Natural killer cell (primary cell): ENCODE data around the gene ZNF580. TPM values are rescaled to one million over a fixed set of nuclear protein-coding genes. Genes with fewer than 3 reads are reported as not detected.

Experiments
- ATAC-seq, 3 donors: fragments of 150-1000 bp in 2 of 3; fragments of 200-7000 bp in 1 of 3; cut with Tn5 transposase; 1 replicate in 1 of 3; 2 replicates in 2 of 3; pipeline ENCODE4 v1.10.0; 2021; ENCODE audit warnings: mild to moderate bottlenecking in 2 of 3, moderate library complexity in 2 of 3
- DNase-seq, 2 donors: peaks; one replicate each; pipeline versions ENCODE4 v3.0.0 to v3.0.0-alpha.2; 2013 to 2021; ENCODE audit warnings: mixed read lengths in 1 of 2
- H3K27ac ChIP-seq: one replicate; pipeline ENCODE4 v1.5.1; 2013; ENCODE audit warnings: mild to moderate bottlenecking, low read length
- H3K27me3 ChIP-seq: one replicate; pipeline ENCODE4 v1.6.1; 2013; ENCODE audit warnings: low read length; ENCODE audit not compliant: control insufficient read depth, insufficient read depth
- H3K36me3 ChIP-seq: one replicate; pipeline ENCODE4 v1.6.1; 2013; ENCODE audit warnings: low read length; ENCODE audit not compliant: control insufficient read depth, insufficient read depth
- H3K4me1 ChIP-seq: one replicate; pipeline ENCODE4 v1.6.1; 2013; ENCODE audit warnings: low read length; ENCODE audit not compliant: control insufficient read depth, insufficient read depth
- H3K4me3 ChIP-seq: one replicate; pipeline ENCODE4 v1.5.1; 2013; ENCODE audit warnings: low read length
- H3K9me3 ChIP-seq: one replicate; pipeline ENCODE4 v1.6.1; 2013; ENCODE audit warnings: low read length; ENCODE audit not compliant: control insufficient read depth, insufficient read depth
- H3K27ac Mint-ChIP-seq, 2 donors: one replicate each; pipeline ENCODE4 v1.8.0; 2022; ENCODE audit warnings: mild to moderate bottlenecking in 2 of 2, mixed read lengths in 2 of 2, moderate library complexity in 1 of 2
- H3K27me3 Mint-ChIP-seq, 2 donors: one replicate each; pipeline ENCODE4 v1.8.0; 2022; ENCODE audit warnings: low read depth in 2 of 2, mixed read lengths in 2 of 2
- H3K36me3 Mint-ChIP-seq: one replicate; pipeline ENCODE4 v1.8.0; 2022; ENCODE audit warnings: mixed read lengths
- H3K4me1 Mint-ChIP-seq, 2 donors: one replicate each; pipeline ENCODE4 v1.8.0; 2022; ENCODE audit warnings: mixed read lengths in 2 of 2
- H3K4me3 Mint-ChIP-seq: one replicate; pipeline ENCODE4 v1.8.0; 2022; ENCODE audit warnings: mild to moderate bottlenecking, moderate library complexity, mixed read lengths
- H3K9me3 Mint-ChIP-seq, 2 donors: one replicate each; pipeline ENCODE4 v1.8.0; 2022; ENCODE audit warnings: mixed read lengths in 2 of 2
- WGBS: methylation state at CpG from one replicate; pipeline ENCODE4 v1.1.7; 2013; ENCODE audit warnings: missing lambda C conversion rate; ENCODE audit not compliant: insufficient coverage; 5-methylcytosine and 5-hydroxymethylcytosine counted together
- intact Hi-C: fragments of 100-400 bp; cut with micrococcal nuclease; formaldehyde crosslinking; loops from one replicate; pipeline ENCODE4 v1.14.2; 2022
- total RNA-seq, 4 donors: library from RNA; stranded (reverse); fragments of 120-200 nt in 1 of 4; gene quantifications; one replicate each; pipeline versions ENCODE4 v1.2.3 to v1.2.4, GENCODE V29; 2013 to 2022
- TF ChIP-seq, protein P1 (sequence below): fragments of 200-600 bp; IDR thresholded peaks from one replicate; pipeline ENCODE4 v1.8.0; 2022; ENCODE audit warnings: antibody characterized with exemption

The ZNF580 gene
- total RNA-seq, 3 donors from 2014 or later (not counting 1 experiment from before 2014, with no cell fraction given) = 38.0 to 46.0 (median 40.0) TPM

DNA sequence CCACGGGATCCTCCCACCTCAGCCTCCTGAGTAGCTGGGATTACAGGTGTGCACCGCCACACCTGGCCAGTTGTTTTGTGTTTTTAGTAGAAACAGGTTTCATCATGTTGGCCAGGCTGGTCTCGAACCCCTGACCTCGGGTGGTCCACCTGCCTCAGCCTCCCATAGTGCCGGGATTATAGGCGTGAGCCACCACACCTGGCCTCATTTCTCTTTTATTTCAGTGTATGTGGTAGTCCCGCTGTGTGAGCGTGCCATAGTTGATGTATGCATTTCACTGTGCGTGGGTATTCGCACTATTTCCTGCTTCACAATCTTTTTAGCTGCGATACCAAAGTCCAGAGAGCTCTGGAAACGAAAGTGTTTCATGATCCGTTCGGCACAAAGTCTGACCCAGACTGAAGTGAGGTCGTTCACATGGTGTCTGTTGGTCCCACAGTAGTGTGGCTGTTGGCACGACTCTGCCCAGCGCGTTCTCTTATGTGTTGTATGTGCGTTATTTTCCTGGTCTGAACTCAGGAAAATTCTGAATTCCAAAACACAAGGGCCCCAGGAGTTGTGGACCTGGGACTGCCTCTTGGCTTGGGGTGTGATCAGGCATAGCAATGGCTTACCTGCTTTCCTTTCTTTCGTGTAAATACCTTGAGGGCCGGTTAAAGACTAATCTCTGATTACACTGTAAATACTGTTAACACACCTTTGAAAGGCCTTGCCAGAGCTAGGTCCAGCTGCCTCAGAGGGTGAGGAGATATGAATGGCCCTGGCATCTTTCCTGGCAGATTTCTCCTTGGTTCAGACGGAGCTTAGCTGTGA lies 42.9 kb downstream of the ZNF580 start:
- H3K27ac ChIP-seq = no peak overlapping the region
- DNase-seq (no peak), ATAC-seq (no peak)
- Mint-ChIP-seq H3K27me3 (no peaks in the 10 kb centered on the region), H3K36me3 (no peaks in the 10 kb centered on the region), H3K4me1 (peaks cover 16 to 26% of the 10 kb centered on the region in 2 donors), H3K4me3 (no peak overlapping the region), H3K9me3 (no peaks in the 10 kb centered on the region), H3K27ac (no peak overlapping the region)
- no peaks in the 10 kb centered on the region for H3K9me3 ChIP-seq
- intact Hi-C loops = no loop called here
- no peak overlapping the region for H3K4me3 ChIP-seq
- WGBS = 97% methylated on average over 22 of the region's 22 CpGs
- H3K4me1 ChIP-seq = peaks cover 27% of the 10 kb centered on the region
- TF ChIP-seq, protein P1, sequence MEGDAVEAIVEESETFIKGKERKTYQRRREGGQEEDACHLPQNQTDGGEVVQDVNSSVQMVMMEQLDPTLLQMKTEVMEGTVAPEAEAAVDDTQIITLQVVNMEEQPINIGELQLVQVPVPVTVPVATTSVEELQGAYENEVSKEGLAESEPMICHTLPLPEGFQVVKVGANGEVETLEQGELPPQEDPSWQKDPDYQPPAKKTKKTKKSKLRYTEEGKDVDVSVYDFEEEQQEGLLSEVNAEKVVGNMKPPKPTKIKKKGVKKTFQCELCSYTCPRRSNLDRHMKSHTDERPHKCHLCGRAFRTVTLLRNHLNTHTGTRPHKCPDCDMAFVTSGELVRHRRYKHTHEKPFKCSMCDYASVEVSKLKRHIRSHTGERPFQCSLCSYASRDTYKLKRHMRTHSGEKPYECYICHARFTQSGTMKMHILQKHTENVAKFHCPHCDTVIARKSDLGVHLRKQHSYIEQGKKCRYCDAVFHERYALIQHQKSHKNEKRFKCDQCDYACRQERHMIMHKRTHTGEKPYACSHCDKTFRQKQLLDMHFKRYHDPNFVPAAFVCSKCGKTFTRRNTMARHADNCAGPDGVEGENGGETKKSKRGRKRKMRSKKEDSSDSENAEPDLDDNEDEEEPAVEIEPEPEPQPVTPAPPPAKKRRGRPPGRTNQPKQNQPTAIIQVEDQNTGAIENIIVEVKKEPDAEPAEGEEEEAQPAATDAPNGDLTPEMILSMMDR = no peak
- peaks cover 51% of the 10 kb centered on the region for H3K36me3 ChIP-seq
- no peaks in the 10 kb centered on the region for H3K27me3 ChIP-seq

DNA sequence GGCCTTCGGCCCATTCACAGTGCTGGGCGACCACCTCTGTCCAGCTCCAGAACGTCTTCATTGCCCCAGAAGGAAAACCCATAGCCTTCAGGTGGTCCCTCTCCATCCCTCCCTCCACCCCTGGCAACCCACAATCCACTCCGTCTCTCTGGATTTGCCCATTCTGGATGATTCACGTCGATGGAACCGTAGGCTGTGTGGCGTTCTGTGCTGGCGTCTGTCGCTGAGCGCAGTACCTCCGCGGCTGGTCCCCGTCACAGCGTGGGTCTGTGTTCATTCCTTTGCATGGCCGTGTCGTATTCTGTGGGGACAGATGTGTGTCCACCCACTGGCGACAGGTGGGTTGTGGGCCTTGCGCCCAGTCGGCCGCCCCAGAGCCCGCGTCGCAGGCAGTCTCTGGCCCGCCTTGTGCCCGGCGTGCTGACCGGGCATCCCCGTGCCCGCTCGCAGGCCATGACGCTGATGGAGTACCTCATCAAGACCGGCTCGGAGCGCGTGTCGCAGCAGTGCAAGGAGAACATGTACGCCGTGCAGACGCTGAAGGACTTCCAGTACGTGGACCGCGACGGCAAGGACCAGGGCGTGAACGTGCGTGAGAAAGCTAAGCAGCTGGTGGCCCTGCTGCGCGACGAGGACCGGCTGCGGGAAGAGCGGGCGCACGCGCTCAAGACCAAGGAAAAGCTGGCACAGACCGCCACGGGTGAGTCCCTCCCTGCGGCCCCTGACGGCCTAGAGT lies 44.3 kb downstream of the ZNF580 start:
- Histone ChIP-seq H3K27ac (no peak overlapping the region), H3K9me3 (no peaks in the 10 kb centered on the region), H3K36me3 (peaks cover 51% of the 10 kb centered on the region), H3K27me3 (no peaks in the 10 kb centered on the region), H3K4me3 (no peak overlapping the region), H3K4me1 (peaks cover 12% of the 10 kb centered on the region)
- Mint-ChIP-seq H3K27me3 (no peaks in the 10 kb centered on the region), H3K36me3 (no peaks in the 10 kb centered on the region), H3K4me1 (peaks cover 5 to 17% of the 10 kb centered on the region in 2 donors), H3K9me3 (no peaks in the 10 kb centered on the region), H3K27ac (no peak overlapping the region), H3K4me3 (no peak overlapping the region)
- no peak for DNase-seq
- no peak for ATAC-seq
- intact Hi-C loops = no loop called here
- 97% methylated on average over 60 of the region's 60 CpGs for WGBS
- TF ChIP-seq, protein P1 = no peak

DNA sequence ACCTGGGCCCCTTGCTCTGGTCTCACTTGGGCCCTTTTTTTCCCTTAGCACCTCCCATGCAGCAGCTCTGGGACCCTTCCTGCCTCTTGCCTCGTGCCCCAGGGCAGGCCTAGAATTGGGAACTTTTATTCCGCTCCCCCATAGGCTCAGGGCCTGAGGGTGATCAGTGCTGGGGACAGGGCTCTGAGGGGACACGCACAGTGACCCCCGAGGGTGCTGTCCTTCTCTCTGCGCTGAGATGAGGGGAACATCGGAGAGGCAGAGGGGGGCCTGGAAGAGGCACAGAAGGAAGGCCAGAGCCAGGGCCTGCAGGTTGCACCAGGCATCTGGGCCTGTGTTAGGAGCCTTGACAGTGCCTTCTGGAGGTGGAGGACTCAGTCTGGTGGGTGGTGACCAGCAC lies 45.0 kb downstream of the ZNF580 start:
- no peaks in the 10 kb centered on the region for H3K27me3 ChIP-seq
- DNase-seq (no peak), ATAC-seq (no peak)
- H3K4me3 ChIP-seq = no peak overlapping the region
- peaks cover 7% of the 10 kb centered on the region for H3K4me1 ChIP-seq
- Mint-ChIP-seq H3K4me3 (no peak overlapping the region), H3K4me1 (peaks cover 5 to 17% of the 10 kb centered on the region in 2 donors), H3K9me3 (no peaks in the 10 kb centered on the region), H3K36me3 (no peaks in the 10 kb centered on the region), H3K27ac (peak overlapping the region in 1 of 2 donors; percentile 57), H3K27me3 (no peaks in the 10 kb centered on the region)
- H3K36me3 ChIP-seq = peaks cover 52% of the 10 kb centered on the region
- TF ChIP-seq, protein P1 = no peak
- H3K9me3 ChIP-seq = no peaks in the 10 kb centered on the region
- intact Hi-C loops = no loop called here
- WGBS = 93% methylated on average over 6 of the region's 6 CpGs
- no peak overlapping the region for H3K27ac ChIP-seq
